C1 segment of cervical spinal cord (tissue), 14 donors: Measurements from ENCODE around the gene FOXN1.
"Not testable (repeated sequence)": the region's sequence is repeated elsewhere in the genome, so short reads cannot be mapped to it uniquely, and the experiment has no call there.

Experiments used
- DNase-seq, 14 donors: peaks; one replicate each; lab custom pipeline; 2025; lab: John Stamatoyannopoulos, UW

FOXN1 gene, protein sequence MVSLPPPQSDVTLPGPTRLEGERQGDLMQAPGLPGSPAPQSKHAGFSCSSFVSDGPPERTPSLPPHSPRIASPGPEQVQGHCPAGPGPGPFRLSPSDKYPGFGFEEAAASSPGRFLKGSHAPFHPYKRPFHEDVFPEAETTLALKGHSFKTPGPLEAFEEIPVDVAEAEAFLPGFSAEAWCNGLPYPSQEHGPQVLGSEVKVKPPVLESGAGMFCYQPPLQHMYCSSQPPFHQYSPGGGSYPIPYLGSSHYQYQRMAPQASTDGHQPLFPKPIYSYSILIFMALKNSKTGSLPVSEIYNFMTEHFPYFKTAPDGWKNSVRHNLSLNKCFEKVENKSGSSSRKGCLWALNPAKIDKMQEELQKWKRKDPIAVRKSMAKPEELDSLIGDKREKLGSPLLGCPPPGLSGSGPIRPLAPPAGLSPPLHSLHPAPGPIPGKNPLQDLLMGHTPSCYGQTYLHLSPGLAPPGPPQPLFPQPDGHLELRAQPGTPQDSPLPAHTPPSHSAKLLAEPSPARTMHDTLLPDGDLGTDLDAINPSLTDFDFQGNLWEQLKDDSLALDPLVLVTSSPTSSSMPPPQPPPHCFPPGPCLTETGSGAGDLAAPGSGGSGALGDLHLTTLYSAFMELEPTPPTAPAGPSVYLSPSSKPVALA

DNA sequence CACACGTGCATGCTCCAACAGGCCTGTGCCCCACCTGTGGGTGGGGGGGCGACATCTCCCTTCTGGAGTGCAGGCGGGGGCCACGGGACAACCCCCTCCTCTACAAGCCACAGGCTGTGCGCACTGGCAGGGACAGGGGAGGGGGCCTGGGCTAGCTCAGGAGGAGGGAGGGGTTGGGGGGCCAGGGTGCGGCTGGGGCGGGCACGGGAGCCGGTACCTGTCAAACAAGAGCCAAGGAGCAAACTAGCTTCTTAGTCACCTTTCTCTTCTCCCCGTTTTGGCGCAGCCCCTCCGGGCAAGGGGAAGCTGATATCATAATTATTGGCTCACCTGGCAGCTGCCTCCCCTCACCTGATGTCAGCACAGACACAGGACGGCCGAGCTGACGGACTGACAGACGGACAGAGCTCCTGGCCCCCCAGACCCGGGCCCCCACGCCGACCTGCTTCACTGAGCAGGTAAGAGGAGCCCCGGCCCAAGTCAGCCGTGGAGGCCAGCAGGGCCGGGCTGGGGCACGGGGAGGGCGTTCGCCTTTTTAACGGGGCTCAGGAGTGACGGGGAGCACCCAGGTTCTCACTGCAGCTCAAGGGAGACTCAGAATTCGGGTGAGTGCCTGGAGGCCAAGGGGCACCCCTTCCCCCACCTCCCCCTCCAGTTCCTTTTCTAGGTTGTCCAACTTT is at the start of gene FOXN1:
FOXN1 (plus strand) TSS at position 363 of the 680 bp plus-strand sequence. CDS start 17,622 bp downstream, outside the sequence.
- DNase-seq: no peak

DNA sequence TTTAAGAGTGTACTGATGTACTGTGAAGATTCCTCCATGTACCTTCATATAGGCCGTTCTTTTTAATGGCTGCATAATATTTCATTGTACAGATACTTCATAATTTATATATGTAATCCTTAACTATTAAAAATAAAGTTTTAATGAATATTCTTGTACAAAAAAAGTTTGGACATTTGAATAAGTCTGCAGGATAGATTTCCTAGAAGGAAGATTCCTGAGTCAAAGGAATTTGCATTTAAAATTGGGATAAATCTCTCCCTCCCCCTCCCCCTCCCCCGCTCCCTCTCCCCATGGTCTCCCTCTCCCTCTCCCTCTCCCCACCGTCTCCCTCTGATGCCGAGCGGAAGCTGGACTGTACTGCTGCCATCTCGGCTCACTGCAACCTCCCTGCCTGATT is 48.3 kb upstream of the FOXN1 start:
- no peak for DNase-seq

DNA sequence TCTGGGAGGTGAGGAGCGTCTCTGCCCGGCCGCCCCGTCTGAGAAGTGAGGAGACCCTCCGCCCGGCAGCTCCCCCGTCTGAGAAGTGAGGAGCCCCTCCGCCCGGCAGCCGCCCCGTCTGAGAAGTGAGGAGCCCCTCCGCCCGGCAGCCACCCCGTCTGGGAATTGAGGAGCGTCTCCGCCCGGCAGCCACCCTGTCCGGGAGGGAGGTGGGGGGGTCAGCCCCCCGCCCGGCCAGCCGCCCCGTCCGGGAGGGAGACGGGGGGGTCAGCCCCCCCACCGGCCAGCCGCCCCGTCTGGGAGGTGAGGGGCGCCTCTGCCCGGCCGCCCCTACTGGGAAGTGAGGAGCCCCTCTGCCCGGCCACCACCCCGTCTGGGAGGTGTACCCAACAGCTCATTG is 47.3 kb upstream of the FOXN1 start:
- not testable (repeated sequence) for DNase-seq

DNA sequence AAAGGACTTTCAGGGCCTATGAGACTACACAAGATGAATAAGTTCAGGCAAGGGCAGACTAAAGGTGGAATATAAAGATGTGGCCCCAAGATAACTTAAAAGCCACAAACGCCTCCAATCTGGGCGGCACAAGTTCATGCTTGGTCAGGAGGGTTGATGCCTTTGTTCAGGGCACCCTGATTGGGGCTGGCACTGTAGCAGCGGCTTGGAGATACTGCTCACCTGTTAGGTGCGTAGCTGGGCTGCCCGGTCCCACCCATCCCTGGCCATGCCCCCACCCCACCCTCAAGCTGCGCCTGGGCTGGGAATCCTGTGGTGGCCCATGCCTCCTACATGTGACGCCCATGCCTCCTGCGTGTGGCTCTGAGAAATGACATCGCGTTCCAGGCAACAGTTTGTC is 45.2 kb upstream of the FOXN1 start:
- DNase-seq: no peak

DNA sequence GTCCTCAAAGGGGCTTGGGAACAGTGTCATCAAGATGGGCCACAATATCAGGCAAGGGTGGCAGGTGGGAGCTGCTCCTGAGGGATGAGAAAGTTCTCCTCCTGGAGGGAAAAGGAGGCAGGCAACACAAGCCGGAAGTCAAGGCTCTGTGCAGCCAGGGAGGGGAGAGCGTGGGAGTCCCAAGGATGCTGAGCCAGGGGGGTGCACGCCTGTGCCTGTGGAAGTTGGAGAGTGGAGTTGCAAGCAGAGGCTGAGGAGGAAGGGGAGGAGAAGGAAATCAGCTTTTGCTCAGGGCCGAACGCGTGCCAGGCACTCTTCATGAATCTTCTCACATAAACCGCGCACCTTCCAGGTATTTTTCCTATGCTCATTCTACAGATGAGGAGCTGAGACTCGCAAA is 40.1 kb upstream of the FOXN1 start:
- DNase-seq: no peak

DNA sequence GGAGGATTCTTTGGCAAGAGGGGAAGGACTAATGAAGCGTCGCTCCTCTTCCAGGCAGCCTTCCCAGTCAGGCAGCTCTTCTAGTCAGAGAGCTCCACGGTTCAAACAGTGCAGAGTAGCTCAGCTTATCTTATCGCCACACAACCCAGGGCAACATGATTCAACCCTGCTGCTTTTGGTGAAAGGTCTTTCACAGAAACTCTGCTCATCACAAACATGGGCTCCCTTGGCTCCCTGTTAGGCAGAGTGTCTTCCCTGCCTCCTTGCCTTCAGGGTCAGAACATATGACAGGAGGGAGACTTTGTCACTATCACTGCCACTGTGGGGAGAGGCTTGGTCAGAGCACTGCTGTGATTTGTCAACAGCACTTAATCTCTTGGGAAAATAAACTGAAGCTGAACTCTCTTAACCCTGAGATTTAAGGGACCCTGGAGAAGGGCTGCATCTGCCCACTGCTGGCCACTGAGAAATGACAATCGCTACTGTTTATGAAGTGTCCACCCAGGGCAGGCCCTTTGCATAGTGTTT is 39.6 kb upstream of the FOXN1 start:
- no peak for DNase-seq

DNA sequence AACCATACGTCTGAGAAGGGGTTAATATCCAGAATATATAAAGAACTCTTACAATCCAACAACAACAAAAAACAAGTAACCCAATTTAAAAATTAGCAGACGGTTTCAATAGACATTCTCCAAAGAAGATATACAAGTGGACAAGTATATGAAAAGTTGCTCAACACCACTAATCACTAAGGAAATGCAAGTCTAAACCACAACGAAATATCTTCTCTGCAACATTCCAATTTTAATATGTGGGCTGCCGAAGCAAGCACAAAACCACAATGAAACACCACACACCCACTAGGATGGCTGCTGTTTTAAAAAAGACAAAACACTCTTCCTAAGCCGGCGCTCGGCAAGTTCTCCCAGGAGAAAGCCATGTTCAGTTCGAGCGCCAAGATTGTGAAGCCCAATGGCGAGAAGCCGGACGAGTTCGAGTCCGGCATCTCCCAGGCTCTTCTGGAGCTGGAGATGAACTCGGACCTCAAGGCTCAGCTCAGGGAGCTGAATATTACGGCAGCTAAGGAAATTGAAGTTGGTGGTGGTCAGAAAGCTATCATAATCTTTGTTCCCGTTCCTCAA is 38.6 kb upstream of the FOXN1 start:
- DNase-seq: no peak

DNA sequence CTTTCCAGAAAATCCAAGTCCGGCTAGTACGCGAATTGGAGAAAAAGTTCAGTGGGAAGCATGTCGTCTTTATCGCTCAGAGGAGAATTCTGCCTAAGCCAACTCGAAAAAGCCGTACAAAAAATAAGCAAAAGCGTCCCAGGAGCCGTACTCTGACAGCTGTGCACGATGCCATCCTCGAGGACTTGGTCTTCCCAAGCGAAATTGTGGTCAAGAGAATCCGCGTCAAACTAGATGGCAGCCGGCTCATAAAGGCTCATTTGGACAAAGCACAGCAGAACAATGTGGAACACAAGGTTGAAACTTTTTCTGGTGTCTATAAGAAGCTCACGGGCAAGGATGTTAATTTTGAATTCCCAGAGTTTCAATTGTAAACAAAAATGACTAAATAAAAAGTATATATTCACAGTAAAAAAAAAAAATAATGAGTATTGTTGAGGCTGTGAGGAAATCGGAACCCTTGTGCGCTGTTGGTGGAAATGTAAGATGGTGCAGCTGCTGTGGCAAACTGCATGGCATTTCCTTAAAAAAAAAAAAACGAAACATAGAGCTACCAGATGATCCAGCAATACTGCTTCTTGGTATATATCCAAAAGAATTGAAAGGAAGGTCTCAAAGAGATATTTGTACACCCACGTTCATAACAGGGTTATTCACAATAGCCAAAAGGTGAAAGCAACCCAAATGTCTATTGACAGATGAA is 38.0 kb upstream of the FOXN1 start:
- DNase-seq: not testable (repeated sequence)

DNA sequence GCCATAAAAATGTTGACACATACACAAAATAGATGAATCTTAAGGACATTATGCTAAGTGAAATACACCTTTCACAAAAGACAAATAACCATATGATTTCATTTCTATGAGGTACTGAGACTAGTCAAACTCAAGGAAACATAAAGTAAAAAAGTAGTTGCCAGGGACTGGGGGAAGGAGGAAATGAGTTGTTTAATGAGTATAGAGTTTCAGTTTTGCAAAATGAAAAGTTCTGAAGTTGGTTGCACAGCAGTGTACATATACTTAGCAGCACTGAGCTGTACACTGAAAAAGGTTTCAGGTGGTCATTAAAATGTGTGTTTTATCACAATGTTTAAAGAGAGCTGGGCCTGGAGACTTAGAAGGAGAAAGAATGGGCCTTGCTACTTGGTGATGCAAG is 37.4 kb upstream of the FOXN1 start:
- no peak for DNase-seq

DNA sequence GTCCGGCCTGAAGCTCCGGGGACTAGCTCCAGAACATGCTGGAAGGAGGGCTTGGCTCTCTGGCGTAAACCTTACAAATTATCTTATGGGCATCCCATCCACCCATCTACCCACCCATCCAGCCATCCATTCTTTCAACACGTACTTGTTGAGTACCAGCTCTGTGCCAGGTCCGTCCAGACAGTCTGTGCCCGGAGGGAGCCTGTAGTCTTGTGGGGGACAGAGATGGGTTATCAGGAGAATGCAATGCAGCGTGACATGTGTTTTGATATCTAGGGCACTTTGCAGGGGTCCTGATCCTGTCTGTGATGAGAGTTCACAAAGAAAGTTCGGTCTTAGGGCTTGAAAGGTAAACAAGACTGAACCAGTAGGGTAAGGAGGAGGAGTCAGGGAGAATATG is 36.8 kb upstream of the FOXN1 start:
- DNase-seq: no peak

DNA sequence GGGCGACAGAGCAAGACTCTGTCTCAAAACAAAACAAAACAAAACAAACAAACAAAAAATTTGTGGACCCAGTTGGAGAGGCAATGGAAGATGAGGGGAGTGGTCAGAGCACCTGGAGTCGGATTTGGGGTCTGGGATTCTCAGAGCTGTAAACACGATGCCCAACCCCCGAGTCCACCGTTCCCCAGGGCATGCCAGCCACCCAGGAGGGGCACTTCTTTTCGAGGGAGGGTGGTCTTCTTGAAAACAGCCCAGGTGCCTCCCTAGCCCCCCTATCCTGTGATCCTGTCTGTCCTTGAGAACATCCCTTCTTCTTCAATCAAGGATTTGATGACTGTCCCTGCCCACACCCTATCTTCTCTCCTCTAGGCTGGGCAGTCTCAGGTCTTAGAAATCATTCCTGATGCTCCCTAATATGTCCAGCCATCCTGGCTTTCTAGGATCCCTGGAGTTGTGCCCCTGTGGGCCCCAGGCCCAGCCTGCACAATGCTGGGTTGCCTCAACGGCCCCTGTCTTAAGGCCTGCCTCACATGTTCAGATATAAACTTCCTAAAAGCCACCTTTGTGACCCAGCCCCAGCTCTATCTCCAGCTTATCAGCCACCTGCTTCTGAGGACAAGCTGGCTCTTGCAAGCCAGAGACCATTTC is 35.8 kb upstream of the FOXN1 start:
- no peak for DNase-seq

DNA sequence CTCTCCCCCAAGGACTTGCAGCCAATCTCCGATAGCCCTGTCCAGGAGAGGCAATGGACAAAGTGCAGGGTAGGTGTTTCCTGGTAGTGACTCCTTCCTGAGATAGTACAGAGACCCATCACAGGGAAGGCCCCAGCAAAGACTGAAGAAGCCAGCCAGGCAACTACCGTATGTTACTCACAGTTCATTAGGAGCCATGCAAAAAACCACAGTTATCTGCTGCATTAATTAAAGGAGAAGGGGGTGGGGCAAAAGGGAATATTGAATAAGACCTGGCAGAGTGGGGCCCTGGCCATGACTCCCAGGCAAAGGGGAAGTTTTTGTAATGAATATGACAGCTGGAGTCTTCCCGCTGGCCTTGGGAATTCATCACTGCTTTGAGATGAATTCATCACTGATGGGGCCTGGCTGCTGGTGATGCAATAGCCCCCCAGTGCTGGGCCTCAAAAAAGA is 35.2 kb upstream of the FOXN1 start:
- no peak for DNase-seq

DNA sequence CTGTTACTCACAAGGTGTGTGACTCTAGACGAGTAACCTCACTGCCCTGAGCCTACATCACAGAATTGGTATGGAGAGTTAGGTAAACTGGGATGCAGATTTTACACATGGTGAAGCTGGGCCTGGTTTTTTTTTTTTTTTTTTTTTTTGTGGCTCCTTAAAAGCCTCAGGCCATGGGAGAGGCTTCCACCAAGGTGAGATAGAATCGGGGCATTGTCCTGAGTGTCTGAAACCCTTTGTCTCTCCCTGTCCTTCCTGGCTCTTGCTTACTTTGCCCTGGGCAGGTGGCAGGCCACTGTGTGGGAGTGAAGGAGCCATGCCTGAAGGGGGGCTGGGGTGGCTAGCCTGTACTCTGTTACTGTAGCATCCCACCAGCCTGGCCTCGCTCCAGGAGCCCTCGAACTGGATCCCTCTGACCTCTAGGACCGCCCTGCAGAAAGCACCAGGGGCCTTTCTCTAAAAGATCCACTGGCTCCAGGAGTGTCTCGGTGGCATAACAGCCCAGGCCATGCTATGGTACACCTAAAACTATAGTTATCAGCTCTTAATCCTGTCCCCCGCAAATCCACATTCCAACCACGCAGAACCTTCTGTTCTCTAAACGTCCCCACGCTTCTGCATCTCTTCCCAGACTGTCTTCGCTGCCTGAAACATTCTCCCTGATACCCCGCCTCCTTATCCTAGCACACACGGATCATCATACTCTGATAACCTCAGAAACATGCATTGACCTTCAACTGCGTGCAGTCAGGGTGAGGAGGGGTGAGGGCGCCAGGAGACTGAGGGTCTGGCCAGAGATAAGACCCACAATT is 34.4 kb upstream of the FOXN1 start:
- DNase-seq: no peak

DNA sequence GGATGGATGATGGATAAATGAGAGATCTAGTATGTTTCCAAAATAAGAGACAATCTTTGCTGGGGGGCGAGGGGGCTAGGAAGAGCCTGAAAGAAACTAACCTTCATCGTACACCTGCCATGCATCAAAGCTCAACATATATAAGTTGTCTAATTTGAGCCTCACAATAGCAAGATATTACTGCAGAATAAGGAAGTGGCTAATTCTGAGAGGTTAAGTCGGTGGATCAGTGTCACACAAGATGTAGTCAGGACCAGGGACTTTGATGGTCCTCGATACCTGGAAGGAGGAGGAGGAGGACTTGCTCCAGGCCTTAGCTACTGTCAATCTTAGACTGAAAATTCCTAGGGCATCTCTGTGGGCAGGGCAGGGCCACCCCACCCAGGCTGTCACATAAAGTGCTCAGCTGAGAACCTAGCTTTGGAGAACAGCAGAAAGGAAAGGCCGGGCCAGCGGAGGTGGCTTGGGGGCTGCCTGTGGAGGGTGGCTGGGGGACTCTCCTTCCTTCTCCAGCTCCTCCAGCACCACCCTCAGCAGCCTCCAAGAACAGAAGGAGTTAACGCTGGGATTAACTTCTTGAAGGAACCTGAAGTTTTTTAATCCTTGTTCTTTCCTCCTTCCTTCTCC is 33.2 kb upstream of the FOXN1 start:
- no peak for DNase-seq

DNA sequence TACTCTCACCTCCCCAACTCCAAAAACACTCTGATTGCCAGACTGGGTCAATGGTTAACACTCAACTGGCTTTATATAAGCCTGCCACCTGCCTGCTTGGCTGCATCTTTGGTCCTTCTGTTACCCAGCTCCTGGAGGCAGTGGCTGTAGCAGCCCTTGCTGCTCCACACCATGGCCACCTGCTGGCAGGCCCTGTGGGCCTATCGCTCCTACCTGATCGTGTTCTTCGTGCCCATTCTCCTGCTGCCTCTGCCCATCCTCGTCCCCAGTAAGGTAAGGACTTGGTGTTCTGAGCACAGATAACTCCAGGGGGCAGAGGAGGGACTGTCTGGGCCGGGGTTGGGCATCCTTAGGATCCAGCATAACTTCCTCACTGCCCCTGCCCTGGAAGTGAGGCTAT is 32.6 kb upstream of the FOXN1 start, which contains the start of gene SLC13A2:
SLC13A2 (plus strand) TSS at position 103 of the 400 bp plus-strand sequence; CDS start at position 172, 69 bp downstream.
- DNase-seq: no peak

DNA sequence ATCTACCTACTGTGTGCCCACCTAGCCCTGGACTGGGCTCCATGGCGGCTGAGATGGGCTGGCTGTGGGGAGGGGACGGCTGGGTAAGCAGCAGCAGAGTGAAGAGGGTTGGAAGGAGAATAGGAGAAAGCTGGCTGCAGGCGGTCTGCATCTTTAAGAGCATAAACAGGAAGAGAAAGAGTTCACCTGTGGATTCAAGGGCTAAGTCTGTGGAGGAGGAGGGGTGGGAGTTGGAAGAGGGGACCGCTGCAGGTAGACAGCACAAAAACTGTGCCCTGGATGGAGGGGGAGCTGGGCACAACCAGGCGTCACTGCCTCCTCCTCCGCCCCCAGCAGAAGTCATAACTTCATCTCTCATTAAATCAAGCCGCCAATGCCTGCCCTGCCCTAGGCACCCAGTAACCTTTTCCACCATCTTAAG is 32.0 kb upstream of the FOXN1 start:
- DNase-seq: no peak

DNA sequence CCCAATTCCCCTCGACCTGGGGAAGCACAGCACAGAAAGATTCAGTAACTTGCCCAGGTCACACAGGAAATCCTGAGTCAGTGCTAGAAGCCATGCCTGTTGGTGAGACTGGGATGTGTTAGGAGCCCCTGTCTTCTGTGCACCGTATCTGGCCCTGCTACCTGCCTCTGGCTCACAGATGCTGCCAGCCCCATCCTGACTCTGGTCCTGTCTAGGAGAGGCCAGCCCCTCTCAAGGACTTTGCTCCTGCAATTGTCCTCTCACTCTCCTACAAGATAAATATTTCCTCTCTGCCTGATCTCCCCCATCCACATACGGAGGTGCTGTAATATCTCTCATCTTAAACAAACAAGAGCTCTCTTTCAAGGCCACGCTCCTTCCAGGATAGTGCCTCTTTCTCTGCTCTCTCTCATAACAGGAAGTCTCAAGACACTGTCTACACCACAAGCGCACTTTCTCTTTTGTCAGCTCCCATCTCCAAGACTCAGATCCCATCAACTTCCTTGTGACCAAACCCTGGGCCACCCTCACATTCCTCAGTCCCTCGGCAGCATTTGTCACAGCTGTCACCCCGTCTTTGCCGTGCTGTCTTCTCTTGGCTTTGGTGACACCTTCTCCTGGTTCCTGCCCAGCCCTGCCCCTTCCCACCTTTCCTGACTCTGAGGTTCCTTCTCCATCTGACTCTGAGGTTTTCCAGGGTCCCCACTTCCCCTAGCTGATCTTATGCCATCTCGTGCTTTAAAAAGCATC is 30.8 kb upstream of the FOXN1 start:
- DNase-seq: no peak

DNA sequence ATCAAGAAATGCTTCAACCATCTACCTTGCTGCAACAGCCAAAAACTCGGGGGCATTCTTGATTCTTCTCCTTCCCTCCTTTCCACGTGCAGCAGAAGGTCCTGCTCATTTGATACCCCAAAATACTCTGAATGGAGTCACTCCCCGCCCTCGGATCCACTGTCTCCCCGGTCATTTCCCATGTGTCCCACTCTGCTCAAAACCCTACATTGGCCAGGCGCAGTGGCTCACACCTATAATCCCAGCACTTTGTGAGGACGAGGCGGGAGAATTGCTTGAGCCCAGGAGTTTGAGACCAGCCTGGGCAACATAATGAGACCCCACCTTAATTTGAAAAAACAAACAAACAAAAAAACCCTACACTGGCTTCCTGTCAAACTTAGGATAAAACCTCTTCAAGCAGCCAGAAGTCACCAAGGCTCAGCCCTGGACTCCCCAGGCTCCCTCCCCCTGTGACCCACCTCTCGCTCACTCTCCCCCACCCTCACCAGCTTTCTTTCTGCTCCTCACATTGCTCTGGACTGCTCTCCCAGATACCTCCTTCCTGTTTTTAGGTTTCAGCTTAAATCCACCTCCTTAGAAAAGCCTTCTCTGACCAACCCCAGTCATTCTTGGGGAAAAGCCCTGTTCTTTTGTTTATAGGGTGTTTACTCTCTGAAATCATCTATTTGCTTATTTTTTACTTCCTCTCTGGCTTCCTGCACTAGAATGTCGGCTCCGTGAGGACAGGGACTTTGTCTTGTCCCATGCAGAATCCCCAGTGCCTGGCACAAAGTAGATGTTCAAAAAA is 29.9 kb upstream of the FOXN1 start:
- no peak for DNase-seq
